HS-5 (cell line): ENCODE data around the gene WWOX.
"Not testable (repeated sequence)": the region's sequence is repeated elsewhere in the genome, so short reads cannot be mapped to it uniquely, and the experiment has no call there.

ENCODE experiments used
- DNase-seq: peaks from one replicate; pipeline ENCODE4 v3.0.0-alpha.2; 2012; ENCODE audit warnings: low read depth

The WWOX gene

GRCh38 chr16:79026117-79026516 lies 926.7 kb downstream of the WWOX start:
- DNase-seq: no peak

- DNase-seq: no peak
Observed at GRCh38 chr16:79036541-79036940, 937.1 kb downstream of the WWOX start.

- DNase-seq: no peak
Observed at GRCh38 chr16:79037521-79038373, 938.3 kb downstream of the WWOX start.

- DNase-seq: no peak
Observed at GRCh38 chr16:79041206-79041605, 941.8 kb downstream of the WWOX start.

GRCh38 chr16:79042141-79042540 lies 942.7 kb downstream of the WWOX start:
- DNase-seq: no peak

GRCh38 chr16:79042886-79043285 lies 943.4 kb downstream of the WWOX start:
- DNase-seq: no peak

GRCh38 chr16:79045191-79045590 lies 945.7 kb downstream of the WWOX start:
- no peak for DNase-seq

GRCh38 chr16:79047337-79047736 lies 947.9 kb downstream of the WWOX start:
- no peak for DNase-seq

GRCh38 chr16:79049040-79049439 lies 949.6 kb downstream of the WWOX start:
- no peak for DNase-seq

- DNase-seq: no peak
Observed at GRCh38 chr16:79050063-79050462, 950.6 kb downstream of the WWOX start.

GRCh38 chr16:79051313-79051712 lies 951.9 kb downstream of the WWOX start:
- DNase-seq: no peak

GRCh38 chr16:79052198-79052597 lies 952.7 kb downstream of the WWOX start:
- not testable (repeated sequence) for DNase-seq

GRCh38 chr16:79053577-79053976 lies 954.1 kb downstream of the WWOX start:
- no peak for DNase-seq

- no peak for DNase-seq
Observed at GRCh38 chr16:79054211-79054984, 954.9 kb downstream of the WWOX start.

GRCh38 chr16:79055251-79055970 lies 956.0 kb downstream of the WWOX start:
- DNase-seq: no peak

GRCh38 chr16:79061181-79061580 lies 961.7 kb downstream of the WWOX start:
- DNase-seq: no peak

GRCh38 chr16:79062336-79062735 lies 962.9 kb downstream of the WWOX start:
- DNase-seq: no peak

- no peak for DNase-seq
Observed at GRCh38 chr16:79062821-79063220, 963.4 kb downstream of the WWOX start.

GRCh38 chr16:79064256-79064972 lies 965.0 kb downstream of the WWOX start:
- no peak for DNase-seq

- DNase-seq: no peak
Observed at GRCh38 chr16:79066561-79066960, 967.1 kb downstream of the WWOX start.

GRCh38 chr16:79067600-79067999 lies 968.1 kb downstream of the WWOX start:
- no peak for DNase-seq

GRCh38 chr16:79069121-79069520 lies 969.7 kb downstream of the WWOX start:
- DNase-seq: no peak
